KG1 (cell line): ENCODE measurements around the gene PTOV1.

Source experiments
- DNase-seq: peaks from one replicate; lab custom pipeline; 2025; lab: John Stamatoyannopoulos, UW

The PTOV1 gene

DNA sequence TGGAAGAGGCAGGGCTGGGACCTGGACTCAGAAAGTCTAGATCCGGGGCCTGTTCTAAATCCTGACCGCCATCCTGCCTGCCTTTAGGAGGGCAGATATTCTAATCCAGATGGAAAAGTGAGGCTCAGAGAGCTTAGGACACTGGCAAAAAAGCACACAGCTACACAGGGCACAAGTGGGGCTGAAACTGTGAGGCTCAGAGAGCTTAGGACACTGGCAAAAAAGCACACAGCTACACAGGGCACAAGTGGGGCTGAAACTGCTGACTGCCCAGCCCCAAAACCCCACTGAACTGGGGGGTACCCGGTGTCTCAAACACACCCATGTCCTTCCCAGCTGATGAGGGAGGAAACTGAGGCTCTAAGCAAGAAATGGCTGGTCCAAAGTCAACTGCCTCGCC is 24.2 kb downstream of the PTOV1 start:
- DNase-seq: no peak

DNA sequence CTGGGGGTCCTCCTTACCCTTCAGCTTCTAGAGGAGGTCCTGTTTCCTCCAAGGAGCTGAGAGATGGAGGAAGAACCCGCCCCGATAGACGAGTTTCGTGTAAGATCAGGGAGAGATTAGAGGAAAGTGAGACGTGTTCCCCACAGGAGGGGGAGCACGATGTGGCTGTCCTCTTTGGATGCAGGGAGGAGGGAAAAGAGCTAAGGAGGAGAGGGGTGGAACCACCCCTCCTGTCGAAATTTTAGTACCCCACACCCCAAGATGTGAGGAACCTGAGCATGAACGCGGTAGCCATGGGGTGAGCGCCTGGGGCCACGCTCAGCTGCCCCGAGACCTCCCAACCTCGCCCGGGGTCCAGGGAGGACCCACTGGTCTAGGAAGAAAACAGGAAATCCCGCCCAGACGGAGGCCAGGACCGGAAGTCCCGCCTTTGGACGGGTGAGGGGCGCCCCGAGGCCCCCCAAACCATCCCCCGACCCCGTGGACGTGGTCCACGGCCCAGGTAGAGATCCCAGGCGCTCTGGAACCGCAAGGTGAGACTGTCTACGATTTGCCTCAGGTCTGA is 25.0 kb downstream of the PTOV1 start:
- DNase-seq: no peak

GRCh38 chr19:49876422-49877019 is 25.6 kb downstream of the PTOV1 start:
- DNase-seq: peak; percentile 98

GRCh38 chr19:49877020-49877878 is 26.3 kb downstream of the PTOV1 start, which contains the start of the genes AKT1S1 and TBC1D17:
AKT1S1 (minus strand) TSS chr19:49877355; CDS start chr19:49873295, 4,060 bp downstream.
TBC1D17 (plus strand) TSS chr19:49877702; CDS start chr19:49877724, 22 bp downstream.
- DNase-seq: peak; percentile 99

DNA sequence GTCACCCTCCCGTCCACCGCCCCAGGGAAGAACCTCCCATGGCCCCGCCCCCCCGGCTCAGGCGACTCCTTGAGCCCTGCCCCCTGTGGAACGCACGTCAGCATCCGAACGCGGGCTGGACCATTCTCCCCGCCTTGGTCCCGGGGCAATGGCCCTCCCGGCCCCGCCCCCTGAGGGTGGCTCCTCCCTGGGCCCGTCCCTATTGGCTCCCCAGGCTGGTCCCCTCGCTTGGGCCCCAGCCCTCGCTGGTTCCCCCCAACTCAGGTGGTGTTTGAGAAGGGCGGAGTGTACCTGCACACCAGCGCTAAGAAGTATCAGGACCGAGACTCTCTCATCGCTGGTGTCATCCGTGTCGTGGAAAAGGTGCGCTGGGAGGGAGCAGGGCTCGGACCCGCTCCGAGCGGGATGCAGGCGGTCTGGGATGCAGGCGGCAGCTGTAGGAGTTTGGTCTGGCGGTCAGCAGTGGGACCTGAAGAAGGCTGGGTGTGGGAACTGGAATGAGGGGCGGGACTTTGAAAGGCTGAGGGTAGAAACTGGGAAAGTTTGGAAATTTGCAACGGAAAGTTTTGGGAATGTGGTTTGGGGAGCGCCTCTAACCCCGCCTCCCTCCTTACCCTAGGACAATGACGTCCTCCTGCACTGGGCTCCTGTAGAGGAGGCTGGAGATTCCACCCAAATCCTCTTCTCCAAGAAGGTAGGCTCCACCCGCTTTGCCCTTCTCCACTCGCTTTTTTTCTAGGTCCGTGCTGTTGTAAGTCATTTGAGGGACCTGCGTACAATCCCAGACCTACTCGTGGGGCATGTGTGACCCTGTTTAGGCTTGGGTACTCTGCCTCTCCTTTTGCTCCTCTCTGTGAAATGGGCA is 27.2 kb downstream of the PTOV1 start:
- DNase-seq: peak; percentile 99

- no peak for DNase-seq
These were observed 27.7 kb downstream of the PTOV1 start for GRCh38 chr19:49878744-49879070.

- no peak for DNase-seq
These were observed 28.4 kb downstream of the PTOV1 start for GRCh38 chr19:49879243-49879963.

GRCh38 chr19:49880162-49880869 is 29.4 kb downstream of the PTOV1 start:
- DNase-seq: no peak

DNA sequence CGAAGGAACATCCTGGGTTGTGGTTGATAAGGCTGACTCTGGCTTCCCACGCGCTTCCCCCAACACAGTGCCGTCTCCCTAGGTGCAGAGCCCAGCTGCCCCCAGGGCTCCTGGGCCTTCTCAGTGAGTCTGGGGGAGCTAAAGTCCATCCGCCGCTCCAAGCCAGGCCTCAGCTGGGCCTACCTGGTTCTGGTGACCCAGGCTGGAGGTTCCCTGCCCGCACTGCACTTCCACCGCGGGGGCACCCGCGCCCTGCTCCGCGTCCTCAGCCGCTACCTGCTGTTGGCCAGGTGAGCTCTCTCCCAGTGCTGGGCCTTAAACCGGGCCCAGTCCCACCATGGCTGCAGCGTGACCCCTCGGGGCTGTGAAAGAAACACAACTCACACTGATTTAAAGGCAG is 30.2 kb downstream of the PTOV1 start:
- DNase-seq: no peak

DNA sequence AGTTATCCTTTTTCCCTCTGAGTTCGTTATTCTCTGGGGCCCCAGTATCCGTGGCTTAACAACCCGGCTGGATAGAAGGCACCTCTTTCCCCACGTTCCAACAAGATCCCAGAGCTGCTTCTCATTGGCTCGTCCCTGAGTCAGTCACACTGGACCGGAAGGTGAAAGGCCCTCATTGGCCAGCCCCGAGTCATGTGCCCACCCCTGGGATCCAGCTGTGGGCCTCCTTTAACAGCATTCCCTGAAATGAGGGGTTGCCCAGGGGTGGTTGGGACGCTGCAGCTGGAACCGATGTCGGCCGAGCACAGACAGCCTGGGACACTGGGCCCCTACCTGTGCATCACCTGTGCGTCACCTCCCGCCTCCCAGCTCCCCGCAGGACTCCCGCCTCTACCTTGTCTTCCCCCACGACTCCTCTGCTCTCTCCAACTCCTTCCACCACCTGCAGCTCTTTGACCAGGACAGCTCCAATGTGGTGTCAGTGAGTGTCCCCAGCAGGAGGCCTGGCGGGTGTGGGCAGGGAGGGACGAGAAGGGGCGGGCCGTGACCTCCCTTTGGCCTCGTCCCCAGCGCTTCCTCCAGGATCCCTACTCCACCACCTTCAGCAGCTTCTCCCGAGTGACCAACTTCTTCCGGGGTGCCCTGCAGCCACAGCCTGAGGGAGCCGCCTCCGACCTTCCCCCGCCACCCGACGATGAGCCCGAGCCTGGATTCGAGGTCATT is 30.9 kb downstream of the PTOV1 start:
- DNase-seq: no peak

GRCh38 chr19:49882643-49883042 is 31.7 kb downstream of the PTOV1 start:
- no peak for DNase-seq

DNA sequence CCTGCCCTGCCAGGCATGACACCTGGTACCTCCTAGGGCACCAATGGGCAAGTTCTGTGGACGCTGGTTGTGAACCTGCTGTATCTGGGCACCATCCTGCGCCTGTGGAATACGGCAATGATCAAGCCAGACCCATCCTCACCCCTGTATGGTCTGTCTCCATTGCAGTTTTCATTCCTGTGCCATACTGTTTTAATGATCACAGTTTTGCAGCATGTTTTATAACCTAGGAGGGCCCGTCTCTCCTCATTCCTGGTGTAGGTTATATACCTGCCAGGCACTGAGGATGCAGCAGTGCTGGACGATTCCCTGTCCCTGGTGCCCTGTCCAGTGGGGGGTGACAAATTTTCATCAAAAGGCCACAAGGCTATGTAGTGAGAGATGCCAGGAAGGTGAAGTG is 32.1 kb downstream of the PTOV1 start:
- DNase-seq: no peak

DNA sequence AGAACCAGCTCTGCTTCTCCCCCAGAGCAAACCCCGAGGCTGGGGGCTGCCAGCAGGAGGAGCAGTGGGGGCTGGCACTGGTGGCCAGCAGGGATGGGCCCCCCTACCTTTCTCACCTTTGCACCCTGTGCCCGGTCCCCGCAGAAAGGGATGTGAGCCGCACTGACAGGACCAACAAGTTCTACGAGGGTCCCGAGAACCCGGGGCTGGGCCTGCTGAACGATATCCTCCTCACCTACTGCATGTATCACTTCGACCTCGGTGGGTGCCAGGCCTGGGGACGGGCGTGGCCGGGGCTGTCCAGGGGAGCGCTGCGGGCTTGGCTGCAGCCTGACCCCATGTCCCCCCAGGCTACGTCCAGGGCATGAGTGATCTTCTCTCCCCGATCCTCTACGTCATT is 33.1 kb downstream of the PTOV1 start:
- no peak for DNase-seq

DNA sequence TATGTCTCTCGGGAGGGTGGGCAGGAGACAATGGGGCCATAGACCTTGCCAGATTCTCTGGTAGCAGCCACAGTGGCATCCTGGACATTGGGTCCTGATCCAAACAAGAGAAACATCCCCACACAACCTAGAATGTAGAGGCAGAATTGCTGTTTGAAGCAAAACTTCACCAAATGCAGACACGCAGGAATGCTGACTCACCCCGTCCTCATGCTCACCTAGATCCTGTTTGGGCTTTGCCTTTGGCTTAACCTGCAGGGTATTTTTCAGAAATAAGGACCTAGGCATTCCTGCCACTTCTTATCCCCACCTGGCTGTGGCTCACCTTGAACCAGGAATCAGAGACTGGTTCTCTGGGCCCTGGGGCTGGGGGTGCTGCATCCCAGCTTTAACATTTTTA is 33.8 kb downstream of the PTOV1 start:
- no peak for DNase-seq

DNA sequence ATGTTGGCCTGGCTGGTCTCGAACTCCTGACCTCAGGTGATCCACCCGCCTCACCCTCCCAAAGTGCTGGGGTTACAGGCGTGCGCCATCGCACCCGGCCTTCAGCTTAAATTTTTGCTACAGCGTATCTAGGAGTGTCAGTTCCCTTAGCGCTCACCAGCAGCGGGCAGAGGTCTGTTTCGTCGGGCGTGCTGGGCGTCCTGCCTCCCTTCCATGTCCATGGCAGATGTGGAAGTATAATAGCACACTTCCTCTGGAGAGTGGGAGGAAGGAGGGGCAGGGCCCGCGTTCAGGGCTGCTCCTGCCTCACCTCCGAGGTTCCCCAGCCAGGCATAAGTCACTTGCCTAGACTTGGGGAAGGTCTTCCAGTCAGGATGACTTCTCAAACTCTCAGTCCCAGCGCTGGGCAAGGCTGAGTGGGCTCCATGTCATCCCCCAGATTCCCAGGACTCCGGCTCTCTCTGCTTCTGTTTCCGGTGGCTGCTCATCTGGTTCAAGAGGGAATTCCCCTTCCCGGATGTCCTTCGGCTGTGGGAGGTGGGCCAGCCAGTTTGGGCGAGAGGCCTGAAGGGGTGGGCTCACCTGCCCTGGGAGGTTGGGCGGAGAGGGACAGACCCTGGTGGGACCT is 36.2 kb downstream of the PTOV1 start:
- DNase-seq: no peak

DNA sequence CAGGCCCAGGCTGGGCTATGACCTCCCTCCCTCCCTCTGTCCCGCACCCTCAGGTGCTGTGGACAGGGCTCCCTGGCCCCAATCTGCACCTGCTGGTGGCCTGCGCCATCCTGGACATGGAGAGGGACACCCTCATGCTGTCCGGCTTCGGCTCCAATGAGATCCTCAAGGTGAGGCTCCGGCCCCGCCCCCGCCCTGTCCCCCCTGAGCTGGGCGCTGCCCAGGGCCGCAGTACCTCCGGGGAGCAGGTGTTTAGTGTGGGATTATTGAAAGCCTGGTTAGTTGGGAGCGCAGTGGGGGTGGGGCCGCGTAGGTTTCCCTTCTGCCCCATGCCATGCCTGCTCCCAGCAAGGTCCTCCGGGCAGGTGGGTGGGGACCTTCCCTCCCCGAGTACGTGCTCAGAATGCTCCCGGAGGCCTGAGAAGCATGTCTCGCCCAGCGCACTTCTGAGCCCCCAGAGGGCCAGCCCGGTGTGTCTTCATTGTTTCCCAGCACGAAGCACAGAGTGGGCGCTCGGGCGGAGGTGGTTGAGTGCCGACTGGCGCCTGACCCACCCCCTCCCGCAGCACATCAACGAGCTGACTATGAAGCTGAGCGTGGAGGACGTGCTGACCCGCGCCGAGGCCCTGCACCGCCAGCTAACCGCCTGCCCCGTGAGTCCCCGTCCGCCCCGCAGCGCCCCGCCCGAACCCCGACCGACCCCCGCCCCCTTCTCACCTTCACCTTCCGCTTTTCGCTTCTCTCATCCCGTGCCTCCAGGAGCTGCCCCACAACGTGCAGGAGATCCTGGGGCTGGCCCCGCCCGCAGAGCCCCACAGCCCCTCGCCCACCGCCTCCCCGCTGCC is 36.9 kb downstream of the PTOV1 start:
- DNase-seq: no peak

DNA sequence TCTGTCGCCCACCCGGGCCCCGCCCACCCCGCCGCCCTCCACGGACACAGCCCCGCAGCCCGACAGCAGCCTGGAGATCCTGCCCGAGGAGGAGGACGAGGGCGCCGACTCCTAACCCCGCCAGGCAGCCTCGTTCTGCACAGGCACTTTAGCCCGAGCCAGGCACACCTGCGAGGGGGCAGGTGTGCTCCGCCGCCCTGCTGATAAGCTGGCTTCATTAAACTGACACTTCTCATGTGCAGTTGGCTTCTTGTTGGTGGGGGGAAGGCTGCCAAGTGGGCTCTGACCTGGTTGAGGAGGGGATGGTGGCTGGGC is 37.5 kb downstream of the PTOV1 start:
- DNase-seq: no peak

GRCh38 chr19:49889038-49889686 is 38.2 kb downstream of the PTOV1 start:
- no peak for DNase-seq
